CD4-positive, alpha-beta T cell treated with Interleukin-6 for 4 hours (primary cell): ENCODE measurements around the gene SH3BP5L.
"Not testable (repeated sequence)": the region's sequence is repeated elsewhere in the genome, so short reads cannot be mapped to it uniquely, and the experiment has no call there.

Experiments used
- DNase-seq: peaks from one replicate; pipeline ENCODE4 v3.0.0-alpha.2; 2020; ENCODE audit warnings: mixed read lengths

SH3BP5L gene

GRCh38 chr1:248850536-248851251 is 25.0 kb upstream of the SH3BP5L start:
- DNase-seq: no peak

GRCh38 chr1:248850124-248850523 is 24.4 kb upstream of the SH3BP5L start:
- no peak for DNase-seq

GRCh38 chr1:248849637-248850036 is 23.9 kb upstream of the SH3BP5L start:
- DNase-seq: no peak

GRCh38 chr1:248849152-248849551 is 23.4 kb upstream of the SH3BP5L start:
- DNase-seq: no peak

GRCh38 chr1:248848602-248849001 is 22.9 kb upstream of the SH3BP5L start:
- DNase-seq: no peak

GRCh38 chr1:248847956-248848561 is 22.3 kb upstream of the SH3BP5L start:
- no peak for DNase-seq

GRCh38 chr1:248847181-248847955 is 21.7 kb upstream of the SH3BP5L start:
- no peak for DNase-seq

GRCh38 chr1:248844526-248844925 is 18.8 kb upstream of the SH3BP5L start:
- DNase-seq: no peak

- no peak for DNase-seq
These were observed 18.0 kb upstream of the SH3BP5L start for GRCh38 chr1:248843687-248844086.

- DNase-seq: no peak
These were observed 17.1 kb upstream of the SH3BP5L start for GRCh38 chr1:248842781-248843331.

GRCh38 chr1:248841702-248842395 is 16.1 kb upstream of the SH3BP5L start:
- peak; percentile 48 for DNase-seq

- no peak for DNase-seq
These were observed 15.2 kb upstream of the SH3BP5L start for GRCh38 chr1:248840946-248841345.

- no peak for DNase-seq
These were observed 13.4 kb upstream of the SH3BP5L start for GRCh38 chr1:248839168-248839555.

- DNase-seq: peak; percentile 90
These were observed 12.8 kb upstream of the SH3BP5L start for GRCh38 chr1:248838357-248839167.

- peak; percentile 97 for DNase-seq
These were observed 12.2 kb upstream of the SH3BP5L start, which contains the start of gene ZNF672 for GRCh38 chr1:248837781-248838356. ZNF672 (plus strand) TSS chr1:248838224; CDS start chr1:248847275, 9,051 bp downstream.

- DNase-seq: no peak
These were observed 11.5 kb upstream of the SH3BP5L start for GRCh38 chr1:248837045-248837780.

- no peak for DNase-seq
These were observed 8.7 kb upstream of the SH3BP5L start for GRCh38 chr1:248834343-248834940.

GRCh38 chr1:248831842-248832241 is 6.1 kb upstream of the SH3BP5L start:
- no peak for DNase-seq

- not testable (repeated sequence) for DNase-seq
These were observed 5.0 kb upstream of the SH3BP5L start for GRCh38 chr1:248830718-248831017.

- no peak for DNase-seq
These were observed 3.1 kb upstream of the SH3BP5L start for GRCh38 chr1:248828845-248829244.

- no peak for DNase-seq
These were observed 174 bp downstream of the SH3BP5L start for GRCh38 chr1:248825573-248825908.
